Fibroblast of mammary gland (primary cell): ENCODE data around the gene CCR5.

Source experiments
- DNase-seq: peaks from one replicate; pipeline ENCODE4 v3.0.0-alpha.2; 2010; ENCODE audit warnings: low read depth
- H3K4me3 ChIP-seq: 2 replicates; pipeline ENCODE4 v1.5.1; 2011; ENCODE audit warnings: low read depth, mild to moderate bottlenecking, low read length, moderate library complexity; ENCODE audit not compliant: control insufficient read depth
- CTCF ChIP-seq: conservative IDR thresholded peaks from 2 replicates; pipeline ENCODE4 v1.5.1; 2011; ENCODE audit warnings: low read depth, low read length, inconsistent platforms; ENCODE audit not compliant: control insufficient read depth, insufficient read depth

Gene CCR5

GRCh38 chr3:46411271-46411670 lies 40.5 kb downstream of the CCR5 start:
- no peak for DNase-seq
- H3K4me3 ChIP-seq: no peak overlapping the region
- TF ChIP-seq CTCF: no peak

- no peak overlapping the region for H3K4me3 ChIP-seq
- DNase-seq: no peak
- no peak for TF ChIP-seq CTCF
Observed at GRCh38 chr3:46412786-46413298, 42.1 kb downstream of the CCR5 start.

DNA sequence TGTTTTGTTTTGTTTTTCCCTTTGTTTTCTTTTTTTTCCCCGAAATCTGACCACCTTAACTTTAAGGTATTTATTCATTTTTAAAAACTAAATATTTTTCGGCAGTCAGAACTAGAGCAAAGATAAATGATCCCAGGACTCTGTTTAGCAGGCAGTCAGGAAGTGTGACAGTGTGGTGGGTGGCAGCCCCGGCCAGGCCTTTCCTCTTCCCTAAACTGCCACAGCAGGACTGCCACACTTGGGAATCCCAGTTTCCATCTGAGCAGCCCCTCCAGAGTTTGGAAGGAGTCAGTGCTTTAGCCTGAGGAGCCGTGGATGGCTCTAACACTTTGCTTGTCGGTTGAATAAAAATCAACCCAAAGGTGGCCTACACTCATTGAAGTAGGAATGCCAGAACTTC lies 43.2 kb downstream of the CCR5 start:
- no peak overlapping the region for H3K4me3 ChIP-seq
- DNase-seq: no peak
- TF ChIP-seq CTCF: no peak

DNA sequence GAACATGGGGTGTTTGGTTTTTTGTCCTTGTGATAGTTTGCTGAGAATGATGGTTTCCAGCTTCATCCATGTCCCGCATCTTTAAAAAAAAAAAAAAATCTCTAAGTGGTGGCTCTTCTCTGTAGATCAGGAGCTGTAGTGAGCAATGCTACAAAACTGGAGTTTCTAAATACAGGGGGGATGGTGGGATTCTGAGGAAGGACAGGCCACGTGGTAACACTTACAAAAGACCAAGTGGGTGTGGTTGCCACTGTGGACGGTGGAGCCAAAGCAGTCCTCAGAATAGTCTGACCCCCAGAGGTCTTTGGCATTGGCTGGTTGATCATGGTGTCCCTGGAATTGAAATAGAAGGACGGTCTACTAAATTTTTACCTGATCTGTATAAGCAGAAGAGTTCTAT lies 44.0 kb downstream of the CCR5 start:
- no peak for TF ChIP-seq CTCF
- no peak for DNase-seq
- H3K4me3 ChIP-seq: no peak overlapping the region

DNA sequence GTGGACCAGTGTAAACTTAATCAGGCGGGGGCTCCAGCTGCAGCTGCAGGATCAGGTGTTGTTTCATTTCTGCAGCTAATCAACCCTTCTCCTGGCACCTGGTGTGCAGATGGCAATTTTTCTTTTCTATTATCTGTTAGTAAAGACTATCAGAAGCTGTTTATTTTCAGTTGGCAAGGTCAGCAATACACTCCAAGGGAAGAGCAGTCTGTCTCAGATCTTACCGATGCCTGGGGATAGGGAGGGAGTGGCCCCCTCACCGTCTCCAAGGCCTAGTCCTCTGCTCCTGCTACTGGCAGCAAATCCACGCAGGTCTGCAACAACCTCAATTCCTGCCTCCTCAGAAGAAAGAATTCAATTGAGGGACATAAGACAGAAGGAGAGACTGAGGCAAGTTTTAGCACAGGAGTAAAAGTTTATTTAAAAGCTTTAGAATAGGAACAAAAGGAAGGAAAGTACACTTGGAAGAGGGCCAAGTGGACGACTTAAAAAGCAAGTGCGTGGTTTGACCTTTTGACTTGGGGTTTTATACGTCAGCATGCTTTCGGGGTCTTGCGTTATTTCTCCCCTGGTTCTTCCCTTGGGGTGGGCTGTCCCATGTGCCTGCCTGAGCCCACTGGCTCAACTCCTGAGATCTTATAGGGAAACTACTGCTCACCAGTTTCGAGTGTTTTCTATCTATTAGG lies 45.5 kb downstream of the CCR5 start:
- no peak for TF ChIP-seq CTCF
- DNase-seq: no peak
- no peak overlapping the region for H3K4me3 ChIP-seq

DNA sequence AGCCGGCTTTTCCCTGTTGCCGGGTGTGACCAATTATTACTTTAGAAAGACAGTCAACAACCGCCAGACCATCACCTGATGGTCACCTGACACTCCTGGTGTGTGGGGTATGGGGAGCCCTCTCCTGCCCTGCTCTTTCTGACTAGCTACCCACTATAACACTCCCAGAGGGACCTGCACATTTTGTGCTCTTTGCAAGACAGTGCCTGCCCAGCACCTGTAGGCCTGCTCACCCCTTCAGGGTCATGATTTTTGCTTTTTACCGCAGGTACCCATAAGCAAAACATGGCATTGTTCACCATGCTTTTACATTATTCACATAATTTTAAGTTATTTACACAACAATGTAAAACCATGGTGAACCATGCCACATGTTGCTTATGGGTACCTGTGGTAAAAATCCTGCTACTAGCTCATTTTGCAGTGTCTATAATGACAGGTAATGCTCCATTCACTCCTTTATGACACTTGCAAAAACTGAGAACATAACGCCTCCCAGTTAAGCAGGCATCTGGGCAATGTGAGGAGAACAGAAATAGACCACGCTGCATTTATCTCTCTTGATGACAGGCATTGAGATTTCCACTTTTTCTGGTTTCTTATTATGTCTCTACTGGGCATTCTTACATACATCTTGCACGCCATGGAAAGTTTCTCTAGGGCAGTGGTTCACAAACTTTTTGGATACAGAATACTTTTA lies 46.2 kb downstream of the CCR5 start:
- DNase-seq: no peak
- no peak for TF ChIP-seq CTCF

More for the DNA sequence above, 46.2 kb downstream of the CCR5 start:
- no peak overlapping the region for H3K4me3 ChIP-seq
